Measurements from ENCODE around the gene CAPZA2.
"Not testable (repeated sequence)": the region's sequence is repeated elsewhere in the genome, so short reads cannot be mapped to it uniquely, and the experiment has no call there.

Gene CAPZA2

GRCh38 chr7:116862234-116862950, at the start of gene CAPZA2:
Gene CAPZA2 (plus strand): TSS chr7:116862587. CDS start chr7:116862612, 25 bp downstream.
- CTCF ChIA-PET, result interaction anchor here (1.0 to 1.2 kb wide), 4 partner anchors 11 to 191 kb away, joined by 4 to 5 read pairs (median 4); partner anchors contain the start of gene MET
- DNase-seq (ENCODE audit: low read depth, low spot score), result peak; percentile 16

GRCh38 chr7:116812860-116813259, 49.5 kb upstream of the CAPZA2 start:
- POLR2A ChIA-PET, result interaction anchor here (0.6 kb wide), 1 partner anchor 125 kb away, joined by 3 read pairs; no protein-coding TSS in a partner anchor
- no peak for TF ChIP-seq CTCF (IDR thresholded peaks at IDR 0.05; ENCODE audit: insufficient read depth, low read length, missing control alignments)
- DNase-seq (ENCODE audit: low read depth, low spot score), result no peak

More at GRCh38 chr7:116862234-116862950, at the start of gene CAPZA2:
- TF ChIP-seq CTCF (IDR thresholded peaks at IDR 0.05; ENCODE audit: insufficient read depth, low read length, missing control alignments), result peak; percentile 44
- POLR2A ChIA-PET, result no interaction called here
- peak within 1 kb of the TSS; percentile 92 for H3K4me3 ChIP-seq (ENCODE audit: low read depth, low read length)

GRCh38 chr7:116813371-116813770, 49.0 kb upstream of the CAPZA2 start:
- ChIA-PET CTCF (interaction anchor here (1.0 to 5.3 kb wide), 3 partner anchors 217 to 287 kb away, joined by 3 to 67 read pairs (median 4); no protein-coding TSS in a partner anchor), POLR2A (interaction anchor here (0.6 kb wide), 1 partner anchor 126 kb away, joined by 3 read pairs; no protein-coding TSS in a partner anchor)
- not testable (repeated sequence) for DNase-seq (ENCODE audit: low read depth, low spot score); H3K4me3 ChIP-seq (ENCODE audit: low read depth, low read length)

More at GRCh38 chr7:116812860-116813259, 49.5 kb upstream of the CAPZA2 start:
- no peak overlapping the region for H3K4me3 ChIP-seq (ENCODE audit: low read depth, low read length)
- CTCF ChIA-PET, result interaction anchor here (1.0 to 5.3 kb wide), 2 partner anchors 217 to 221 kb away, joined by 3 to 67 read pairs; no protein-coding TSS in a partner anchor

DNA sequence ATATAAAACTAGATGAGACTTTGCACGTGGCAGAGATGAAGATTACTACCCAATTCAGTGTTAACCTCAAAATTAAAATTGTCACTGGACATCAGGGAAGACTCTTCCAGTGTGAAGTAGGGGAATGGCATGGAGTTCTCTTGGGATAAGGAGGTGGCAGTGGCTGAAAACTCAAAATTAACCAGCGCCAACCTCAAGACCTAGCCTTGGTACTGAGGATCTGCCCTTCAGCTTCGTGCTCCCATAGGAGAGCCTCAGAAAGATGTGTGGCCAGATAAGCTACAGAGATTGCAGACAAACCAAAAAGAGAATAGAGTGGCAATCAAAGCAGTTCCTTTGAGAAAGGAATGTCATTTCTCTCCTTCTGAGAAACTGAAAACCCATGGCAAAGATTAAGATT, 47.3 kb upstream of the CAPZA2 start:
- no peak for TF ChIP-seq CTCF (IDR thresholded peaks at IDR 0.05; ENCODE audit: insufficient read depth, low read length, missing control alignments)
- POLR2A ChIA-PET, result no interaction called here
- H3K4me3 ChIP-seq (ENCODE audit: low read depth, low read length), result no peak overlapping the region
- no peak for DNase-seq (ENCODE audit: low read depth, low spot score)
- CTCF ChIA-PET, result interaction anchor here (1.3 to 5.3 kb wide), 2 partner anchors 9 to 223 kb away, joined by 4 to 67 read pairs; no protein-coding TSS in a partner anchor

GRCh38 chr7:116820149-116820548, 42.2 kb upstream of the CAPZA2 start:
- ChIA-PET POLR2A (no interaction called here), CTCF (interaction anchor here (1.1 to 3.2 kb wide), 3 partner anchors 10 to 647 kb away, joined by 3 to 15 read pairs (median 5); no protein-coding TSS in a partner anchor)
- no peak for DNase-seq (ENCODE audit: low read depth, low spot score)
- no peak overlapping the region for H3K4me3 ChIP-seq (ENCODE audit: low read depth, low read length)
- TF ChIP-seq CTCF (IDR thresholded peaks at IDR 0.05; ENCODE audit: insufficient read depth, low read length, missing control alignments), result no peak

- DNase-seq (ENCODE audit: low read depth, low spot score); H3K4me3 ChIP-seq (ENCODE audit: low read depth, low read length); POLR2A ChIA-PET: not testable (repeated sequence)
- CTCF ChIA-PET, result interaction anchor here (3.2 kb wide), 1 partner anchor 230 kb away, joined by 15 read pairs; no protein-coding TSS in a partner anchor
Measured at GRCh38 chr7:116821647-116822046, 40.7 kb upstream of the CAPZA2 start.

DNA sequence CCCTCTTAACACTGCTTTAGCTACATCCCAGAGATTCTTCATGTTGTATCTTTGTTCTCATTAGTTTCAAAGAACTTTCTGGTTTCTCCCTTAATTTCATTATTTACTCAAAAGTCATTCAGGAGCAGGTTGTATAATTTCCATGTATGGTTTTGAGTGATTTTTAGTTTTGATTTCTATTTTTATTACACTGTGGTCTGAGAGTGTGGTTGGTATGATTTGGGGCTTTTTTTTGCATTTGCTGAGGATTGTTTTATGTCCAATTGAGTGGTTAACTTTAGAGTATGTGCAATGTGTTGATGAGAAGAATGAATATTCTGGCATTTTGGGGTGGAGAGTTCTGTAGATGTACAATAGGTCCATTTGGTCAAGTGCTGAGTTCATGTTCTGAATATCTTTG, 37.9 kb upstream of the CAPZA2 start:
- CTCF ChIA-PET, result interaction anchor here (1.4 kb wide), 1 partner anchor 11 kb away, joined by 6 read pairs; no protein-coding TSS in a partner anchor
- H3K4me3 ChIP-seq (ENCODE audit: low read depth, low read length), result no peak overlapping the region
- POLR2A ChIA-PET, result no interaction called here
- DNase-seq (ENCODE audit: low read depth, low spot score), result no peak
- TF ChIP-seq CTCF (IDR thresholded peaks at IDR 0.05; ENCODE audit: insufficient read depth, low read length, missing control alignments), result no peak

Measured in AG04449 (cell line).